Brain microvascular endothelial cell (primary cell): Measurements from ENCODE around the gene ZNF519.
"Not testable (repeated sequence)": the region's sequence is repeated elsewhere in the genome, so short reads cannot be mapped to it uniquely, and the experiment has no call there.

Experiments used
- DNase-seq: peaks from one replicate; pipeline ENCODE4 v3.0.0-alpha.2; 2020
- H3K27ac ChIP-seq: fragments of 250-450 bp; sonication (Bioruptor Pico); 2 replicates; pipeline ENCODE4 v1.5.1; 2020; ENCODE audit warnings: mild to moderate bottlenecking, moderate library complexity
- H3K27me3 ChIP-seq: fragments of 250-450 bp; sonication (Bioruptor Pico); replicated peaks from 2 replicates; pipeline ENCODE4 v1.5.1; 2020; ENCODE audit warnings: mild to moderate bottlenecking
- H3K36me3 ChIP-seq: fragments of 250-450 bp; sonication (Bioruptor Pico); replicated peaks from 2 replicates; pipeline ENCODE4 v1.5.1; 2020; ENCODE audit warnings: mild to moderate bottlenecking
- H3K4me3 ChIP-seq: 2 replicates; pipeline ENCODE4 v1.5.1; 2011; ENCODE audit warnings: low read depth, mild to moderate bottlenecking, control low read depth, low read length, moderate library complexity
- CTCF ChIP-seq: IDR thresholded peaks from 2 replicates; pipeline ENCODE4 v1.5.1; 2011; ENCODE audit warnings: low read depth, mild to moderate bottlenecking, moderate library complexity, low read length, control low read depth, inconsistent platforms; ENCODE audit errors: missing control alignments
- in situ Hi-C: cut with HindIII; loops from 2 replicates; pipeline ENCODE4 v1.10.0; 2017; ENCODE audit warnings: low sequenced_read_pairs, low pct_ligation_motif_present

Gene ZNF519

GRCh38 chr18:14132271-14132700, at the start of gene ZNF519:
Gene ZNF519, minus strand, starts transcription at chr18:14132435. Its CDS starts 158 bp downstream, at chr18:14132277.
- DNase-seq, result peak; percentile 98
- peak within 1 kb of the TSS; percentile 75 for H3K4me3 ChIP-seq
- in situ Hi-C loops, H3K27me3 ChIP-seq, H3K27ac ChIP-seq, H3K36me3 ChIP-seq: not testable (repeated sequence)

- in situ Hi-C loops, result no loop called here
- H3K27me3 ChIP-seq, result no peaks in the 10 kb centered on the region
- H3K36me3 ChIP-seq, result no peaks in the 10 kb centered on the region
- TF ChIP-seq CTCF, result no peak
- no peak for DNase-seq
- H3K4me3 ChIP-seq, result peak overlapping the region; percentile 47
- no peak overlapping the region for H3K27ac ChIP-seq
These were observed 47.1 kb upstream of the ZNF519 start for GRCh38 chr18:14179306-14179705.

- H3K27ac ChIP-seq, H3K36me3 ChIP-seq, H3K27me3 ChIP-seq, in situ Hi-C loops: not testable (repeated sequence)
- H3K4me3 ChIP-seq, result peak overlapping the region; percentile 47
- TF ChIP-seq CTCF, result peak; percentile 66
- DNase-seq, result peak; percentile 3
These were observed 46.3 kb upstream of the ZNF519 start for GRCh38 chr18:14178321-14179196.

GRCh38 chr18:14177540-14178320, 45.5 kb upstream of the ZNF519 start:
- DNase-seq, H3K27me3 ChIP-seq, H3K36me3 ChIP-seq, in situ Hi-C loops, H3K4me3 ChIP-seq, H3K27ac ChIP-seq: not testable (repeated sequence)

GRCh38 chr18:14175404-14175803, 43.2 kb upstream of the ZNF519 start:
- H3K27me3 ChIP-seq, H3K27ac ChIP-seq, H3K36me3 ChIP-seq, H3K4me3 ChIP-seq, DNase-seq, in situ Hi-C loops: not testable (repeated sequence)

GRCh38 chr18:14174706-14175085, 42.5 kb upstream of the ZNF519 start:
- in situ Hi-C loops, result no loop called here

GRCh38 chr18:14174002-14174705, 41.9 kb upstream of the ZNF519 start:
- H3K4me3 ChIP-seq, in situ Hi-C loops, H3K27ac ChIP-seq, H3K27me3 ChIP-seq, DNase-seq, H3K36me3 ChIP-seq: not testable (repeated sequence)

More at GRCh38 chr18:14174706-14175085, 42.5 kb upstream of the ZNF519 start:
- no peak for DNase-seq
- TF ChIP-seq CTCF, result no peak
- Histone ChIP-seq H3K27ac (no peak overlapping the region), H3K36me3 (no peaks in the 10 kb centered on the region), H3K27me3 (no peaks in the 10 kb centered on the region), H3K4me3 (no peak overlapping the region)

GRCh38 chr18:14173116-14173951, 41.1 kb upstream of the ZNF519 start:
- H3K36me3 ChIP-seq, in situ Hi-C loops, H3K4me3 ChIP-seq, DNase-seq, H3K27ac ChIP-seq, H3K27me3 ChIP-seq: not testable (repeated sequence)

- H3K36me3 ChIP-seq, H3K4me3 ChIP-seq, H3K27ac ChIP-seq, in situ Hi-C loops, DNase-seq, H3K27me3 ChIP-seq: not testable (repeated sequence)
These were observed 40.2 kb upstream of the ZNF519 start for GRCh38 chr18:14172142-14173115.
